NCI-H1092 (cell line): Measurements from ENCODE around the gene ACADS.
"Not testable (repeated sequence)": the region's sequence is repeated elsewhere in the genome, so short reads cannot be mapped to it uniquely, and the experiment has no call there.

ENCODE experiments used
- DNase-seq: peaks from one replicate; lab custom pipeline; 2025; lab: John Stamatoyannopoulos, UW

The ACADS gene

GRCh38 chr12:120726961-120727360 is 1.3 kb downstream of the ACADS start:
- DNase-seq: no peak

DNA sequence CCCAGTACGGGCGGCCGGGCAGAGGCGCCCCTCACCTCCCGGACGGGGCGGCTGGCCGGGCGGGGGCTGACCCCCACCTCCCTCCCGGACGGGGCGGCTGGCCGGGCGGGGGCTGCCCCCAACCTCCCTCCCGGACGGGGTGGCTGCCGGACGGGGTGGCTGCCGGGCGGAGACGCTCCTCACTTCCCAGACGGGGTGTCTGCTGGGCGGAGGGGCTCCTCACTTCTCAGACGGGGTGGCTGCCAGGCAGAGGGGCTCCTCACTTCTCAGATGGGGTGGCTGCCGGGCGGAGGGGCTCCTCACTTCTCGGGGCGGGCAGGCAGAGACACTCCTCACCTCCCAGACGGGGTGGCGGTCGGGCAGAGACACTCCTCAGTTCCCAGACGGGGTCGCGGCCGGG is 6.6 kb downstream of the ACADS start:
- DNase-seq: not testable (repeated sequence)

DNA sequence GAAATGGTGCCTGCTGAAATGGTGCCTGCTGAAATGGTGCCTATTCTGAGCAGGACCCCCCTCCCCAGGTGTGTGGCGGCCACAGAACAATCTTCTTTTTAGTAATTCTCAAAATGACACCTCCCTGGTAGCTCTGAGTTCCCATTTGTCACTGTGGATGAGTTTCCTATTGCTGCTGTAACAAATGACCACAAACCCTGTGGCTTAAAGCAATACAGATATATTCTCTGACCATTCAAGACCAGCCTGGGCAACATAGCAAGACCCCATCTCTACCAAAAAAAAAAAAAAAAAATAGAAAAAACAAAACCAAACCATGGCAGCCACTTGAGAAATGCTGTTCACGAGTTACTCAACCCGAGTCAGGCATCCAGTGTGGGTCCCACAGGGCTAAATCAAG is 7.9 kb downstream of the ACADS start:
- DNase-seq: no peak

DNA sequence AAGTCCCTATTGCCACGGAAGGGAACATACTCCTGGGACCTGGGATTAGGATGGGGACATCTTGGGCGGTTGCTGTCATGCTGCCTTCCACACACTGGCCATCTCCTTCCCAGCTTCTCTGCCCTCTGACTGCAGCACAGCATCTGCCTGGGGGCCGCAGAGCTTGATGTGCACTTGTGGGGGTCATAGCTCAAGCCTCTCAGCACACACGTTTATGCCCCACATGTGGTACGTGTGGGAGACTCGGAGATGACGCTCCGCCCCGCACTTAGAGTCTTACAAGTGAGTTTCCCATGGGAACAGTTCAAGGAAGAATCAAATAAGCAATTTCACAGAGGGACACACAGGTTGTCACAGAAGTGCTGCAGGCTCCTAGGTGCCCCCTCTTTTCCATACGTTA is 8.6 kb downstream of the ACADS start:
- DNase-seq: no peak

DNA sequence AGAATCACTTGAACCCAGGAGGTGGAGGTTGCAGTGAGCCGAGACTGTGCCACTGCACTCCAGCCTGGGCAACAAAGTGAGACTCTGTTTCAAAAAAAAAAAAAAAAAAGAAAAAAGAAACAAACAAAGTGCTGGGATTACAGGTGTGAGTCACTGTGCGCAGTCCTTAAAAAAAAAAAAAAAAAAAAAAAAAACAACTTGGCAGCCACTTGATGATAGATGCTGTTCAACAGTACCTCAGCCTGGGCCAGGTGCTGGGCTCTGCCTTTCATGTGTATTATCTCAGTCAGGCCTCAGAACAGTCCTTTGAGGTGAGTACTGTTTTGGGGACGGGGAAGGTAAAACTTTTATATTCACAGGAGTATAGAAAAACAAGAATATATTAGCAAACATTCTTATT is 9.6 kb downstream of the ACADS start:
- no peak for DNase-seq

GRCh38 chr12:120736404-120737331 is 11.0 kb downstream of the ACADS start:
- no peak for DNase-seq

GRCh38 chr12:120737557-120738251 is 12.1 kb downstream of the ACADS start:
- no peak for DNase-seq

- DNase-seq: no peak
Observed at GRCh38 chr12:120738252-120739030, 12.8 kb downstream of the ACADS start.

DNA sequence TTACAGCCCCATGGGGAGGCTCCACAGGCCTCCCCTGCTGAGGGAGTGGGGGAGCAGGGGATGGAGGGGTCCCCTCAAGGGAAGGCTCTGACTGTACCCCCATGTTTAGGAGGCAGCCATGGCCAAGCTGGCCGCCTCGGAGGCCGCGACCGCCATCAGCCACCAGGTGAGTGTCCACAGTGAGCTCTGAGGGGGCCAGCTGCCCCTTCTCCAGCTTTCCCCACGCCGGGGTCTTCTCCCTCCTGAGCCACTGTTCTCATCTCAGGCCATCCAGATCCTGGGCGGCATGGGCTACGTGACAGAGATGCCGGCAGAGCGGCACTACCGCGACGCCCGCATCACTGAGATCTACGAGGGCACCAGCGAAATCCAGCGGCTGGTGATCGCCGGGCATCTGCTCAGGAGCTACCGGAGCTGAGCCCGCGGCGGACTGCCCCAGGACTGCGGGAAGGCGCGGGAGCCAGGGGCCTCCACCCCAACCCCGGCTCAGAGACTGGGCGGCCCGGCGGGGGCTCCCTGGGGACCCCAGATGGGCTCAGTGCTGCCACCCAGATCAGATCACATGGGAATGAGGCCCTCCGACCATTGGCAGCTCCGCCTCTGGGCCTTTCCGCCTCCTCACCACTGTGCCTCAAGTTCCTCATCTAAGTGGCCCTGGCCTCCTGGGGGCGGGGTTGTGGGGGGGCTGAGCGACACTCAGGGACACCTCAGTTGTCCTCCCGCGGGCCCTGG is 13.6 kb downstream of the ACADS start:
- no peak for DNase-seq

- DNase-seq: no peak
Observed at GRCh38 chr12:120739821-120740613, 14.4 kb downstream of the ACADS start.

- no peak for DNase-seq
Observed at GRCh38 chr12:120740871-120741270, 15.2 kb downstream of the ACADS start.

GRCh38 chr12:120741476-120742421 is 16.1 kb downstream of the ACADS start:
- no peak for DNase-seq

- no peak for DNase-seq
Observed at GRCh38 chr12:120744922-120745493, 19.4 kb downstream of the ACADS start.

GRCh38 chr12:120748242-120748641 is 22.6 kb downstream of the ACADS start:
- DNase-seq: no peak

DNA sequence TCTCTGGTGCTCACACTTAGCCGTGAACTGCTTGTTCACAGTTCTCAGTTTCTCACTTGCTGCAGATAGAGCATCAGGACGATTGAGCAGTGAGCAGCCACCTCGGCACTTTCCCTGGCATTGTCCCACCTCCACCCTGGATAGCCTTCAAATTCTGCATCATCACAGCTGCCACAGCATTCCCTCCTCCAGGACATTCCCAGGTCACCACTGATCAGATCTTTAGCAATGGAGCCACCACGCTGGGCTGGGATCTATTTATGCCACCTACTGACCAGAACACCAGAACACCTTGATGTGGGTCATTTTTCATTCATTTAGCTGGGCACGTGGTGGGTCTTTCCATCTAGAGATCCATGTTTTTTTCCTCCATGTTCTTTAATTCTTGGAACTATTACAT is 23.6 kb downstream of the ACADS start:
- DNase-seq: no peak

- DNase-seq: no peak
Observed at GRCh38 chr12:120750806-120751205, 25.2 kb downstream of the ACADS start.

- DNase-seq: no peak
Observed at GRCh38 chr12:120751389-120751788, 25.8 kb downstream of the ACADS start.

GRCh38 chr12:120754792-120755191 is 29.2 kb downstream of the ACADS start:
- DNase-seq: no peak

- DNase-seq: no peak
Observed at GRCh38 chr12:120755269-120755668, 29.6 kb downstream of the ACADS start.
